T-helper 17 cell (primary cell): ENCODE results near the gene ODC1. TPM values are rescaled to one million over a fixed set of nuclear protein-coding genes. Genes with fewer than 3 reads are reported as not detected.

Source experiments
- ATAC-seq: fragments of 150-1000 bp; cut with Tn5 transposase; 2 replicates; pipeline ENCODE4 v1.10.0; 2021; ENCODE audit warnings: mild to moderate bottlenecking, moderate library complexity
- DNase-seq, 3 donors: peaks; one replicate each; pipeline versions ENCODE4 v3.0.0 to v3.0.0-alpha.2; 2020 to 2021
- H3K9me3 ChIP-seq: one replicate; pipeline ENCODE4 v1.7.0; 2013; ENCODE audit warnings: low read length, mild to moderate bottlenecking; ENCODE audit not compliant: control insufficient read depth, poor library complexity, severe bottlenecking
- H3K27ac Mint-ChIP-seq: one replicate; pipeline ENCODE4 v1.8.0; 2022; ENCODE audit warnings: mild to moderate bottlenecking, moderate library complexity, mixed read lengths
- H3K27me3 Mint-ChIP-seq: one replicate; pipeline ENCODE4 v1.8.0; 2022; ENCODE audit warnings: mixed read lengths
- H3K36me3 Mint-ChIP-seq: one replicate; pipeline ENCODE4 v1.8.0; 2022; ENCODE audit warnings: low read depth, mixed read lengths
- H3K4me1 Mint-ChIP-seq: one replicate; pipeline ENCODE4 v1.8.0; 2022; ENCODE audit warnings: mild to moderate bottlenecking, mixed read lengths
- H3K4me3 Mint-ChIP-seq: one replicate; pipeline ENCODE4 v1.8.0; 2022; ENCODE audit warnings: mild to moderate bottlenecking, moderate library complexity, mixed read lengths
- total RNA-seq, 4 donors: library from RNA in 2 of 4; stranded (reverse) in 2 of 4; gene quantifications; one replicate each; pipeline ENCODE4 v1.2.3 and lab custom pipeline; 2022 to 2026

The ODC1 gene
- total RNA-seq, 2 donors from 2014 or later = 118 to 149 TPM

DNA sequence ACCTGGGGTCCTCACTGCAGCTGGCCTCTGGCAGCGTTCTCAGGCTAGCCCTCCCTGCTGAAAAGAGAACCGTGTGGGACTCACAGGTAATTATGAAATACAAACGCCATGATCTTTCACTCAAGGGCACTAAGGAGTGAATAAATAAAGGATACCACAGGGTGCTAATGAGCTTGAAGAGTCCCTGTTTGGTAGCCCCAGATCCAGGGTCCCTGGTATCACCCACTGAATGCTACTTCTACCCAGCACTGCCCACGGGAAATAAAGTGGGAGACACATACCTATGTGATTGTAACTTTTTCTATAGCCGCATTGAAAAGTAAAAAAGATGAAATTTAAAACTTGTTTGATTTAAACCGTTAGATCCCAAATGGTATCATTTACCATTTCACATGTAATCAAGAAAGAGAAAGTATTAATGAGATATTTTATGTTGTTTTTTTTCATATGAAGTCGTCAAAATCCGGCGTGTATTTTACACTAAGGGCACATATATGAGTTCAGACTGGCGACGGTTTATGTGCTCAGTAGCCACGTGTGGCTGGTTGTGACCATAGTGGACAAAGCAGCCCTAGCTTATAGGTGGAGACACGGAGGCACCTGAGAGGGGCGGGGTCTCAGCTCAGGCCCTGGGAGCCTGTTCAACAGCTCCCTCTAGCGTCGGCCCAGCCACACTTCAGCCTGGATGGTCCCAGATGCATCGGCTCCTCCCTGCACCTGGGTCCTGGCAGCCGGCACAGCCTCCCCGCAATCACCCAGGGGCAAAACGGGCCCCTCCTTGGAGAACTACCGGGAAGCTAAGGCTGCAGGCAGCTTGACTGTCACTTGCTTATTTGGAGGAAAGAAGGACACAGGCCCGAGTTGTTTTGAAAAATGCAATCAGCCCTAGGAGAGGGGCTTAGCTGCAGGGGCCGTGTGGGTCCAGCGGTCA lies 39.2 kb downstream of the ODC1 start:
- no peaks in the 10 kb centered on the region for H3K9me3 ChIP-seq
- Mint-ChIP-seq H3K36me3 (peaks cover under 1% of the 10 kb centered on the region), H3K4me1 (peaks cover 30% of the 10 kb centered on the region), H3K27me3 (no peaks in the 10 kb centered on the region), H3K27ac (peak overlapping the region; percentile 90), H3K4me3 (peak overlapping the region; percentile 87)
- ATAC-seq (peak; percentile 88), DNase-seq (peak; percentile 71 to 77 (median 76))

DNA sequence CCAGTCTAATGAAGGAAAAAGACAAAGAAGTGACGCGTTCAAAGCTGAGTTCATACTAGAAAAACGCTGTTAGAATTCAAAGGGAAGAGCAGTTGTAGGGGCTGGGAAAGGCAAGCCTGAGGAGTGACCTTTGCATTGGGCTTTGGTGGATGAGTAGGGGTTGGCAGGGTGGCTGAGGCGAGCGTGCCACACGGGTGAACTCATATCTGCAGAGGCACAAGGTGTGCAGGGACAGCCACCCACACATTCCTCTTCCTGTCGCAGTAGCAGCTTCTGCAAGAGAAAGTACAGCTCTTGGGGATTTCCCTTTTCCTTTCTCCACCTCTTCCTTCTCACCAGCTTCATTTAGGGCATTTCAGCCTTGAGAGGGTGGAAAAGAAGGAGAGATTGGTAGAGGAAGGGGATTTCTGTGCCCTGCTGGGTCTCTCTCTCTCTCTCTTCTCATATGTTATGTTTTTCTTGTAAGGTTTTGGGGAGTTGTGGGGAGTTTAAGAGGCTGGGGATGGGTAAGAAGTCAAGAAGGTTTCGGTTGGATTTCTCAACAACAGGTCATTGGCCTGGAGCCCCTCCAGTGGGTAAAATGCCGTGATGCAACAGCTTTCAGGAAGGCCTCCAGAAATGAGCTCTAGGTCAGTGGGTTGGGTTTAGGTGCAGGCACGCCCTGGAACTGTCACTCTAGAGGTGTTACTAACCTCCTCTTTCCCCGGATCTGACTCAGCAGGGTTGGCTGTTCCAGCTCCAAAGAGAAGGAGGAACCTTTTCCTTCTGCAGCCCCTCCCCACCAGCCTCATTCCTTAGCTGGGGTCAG lies 40.1 kb downstream of the ODC1 start:
- Mint-ChIP-seq H3K27me3 (no peaks in the 10 kb centered on the region), H3K4me3 (peak overlapping the region; percentile 87), H3K4me1 (peaks cover 32% of the 10 kb centered on the region), H3K36me3 (peaks cover 2% of the 10 kb centered on the region), H3K27ac (peak overlapping the region; percentile 90)
- DNase-seq (peak in 1 of 3 donors; percentile 19), ATAC-seq (peak; percentile 71)
- no peaks in the 10 kb centered on the region for H3K9me3 ChIP-seq

DNA sequence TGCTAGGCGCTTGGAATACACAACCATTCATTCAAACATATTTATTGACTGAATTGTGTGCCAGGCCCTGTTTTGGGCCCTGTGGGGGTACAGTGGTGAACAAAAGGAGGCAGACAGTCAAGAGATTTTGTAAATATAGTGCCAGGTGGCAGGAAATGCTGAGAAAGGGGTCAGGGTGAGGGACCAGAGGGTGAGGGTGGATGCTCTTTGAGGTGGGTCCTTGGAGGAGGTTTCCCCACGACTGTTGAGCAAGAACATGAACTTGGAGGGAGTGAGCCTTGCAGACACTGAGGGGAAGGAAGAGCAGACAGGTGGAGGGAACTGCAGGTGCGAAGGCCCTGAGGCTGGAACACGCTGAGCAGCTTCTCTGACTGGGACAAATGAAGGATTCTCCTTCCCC lies 40.7 kb downstream of the ODC1 start:
- Mint-ChIP-seq H3K27ac (peak overlapping the region; percentile 90), H3K36me3 (peaks cover 2% of the 10 kb centered on the region), H3K27me3 (no peaks in the 10 kb centered on the region), H3K4me3 (peak overlapping the region; percentile 87), H3K4me1 (peaks cover 32% of the 10 kb centered on the region)
- H3K9me3 ChIP-seq = no peaks in the 10 kb centered on the region
- ATAC-seq (no peak), DNase-seq (no peak)

GRCh38 chr2:10406491-10407188 lies 41.5 kb downstream of the ODC1 start:
- no peaks in the 10 kb centered on the region for H3K9me3 ChIP-seq
- ATAC-seq (no peak), DNase-seq (no peak)
- no peaks in the 10 kb centered on the region for H3K27me3 Mint-ChIP-seq
- H3K27ac Mint-ChIP-seq = peak overlapping the region; percentile 90
- H3K4me1 Mint-ChIP-seq = peaks cover 32% of the 10 kb centered on the region
- peak overlapping the region; percentile 55 for H3K4me3 Mint-ChIP-seq
- H3K36me3 Mint-ChIP-seq = peaks cover 2% of the 10 kb centered on the region

- H3K4me3 Mint-ChIP-seq = no peak overlapping the region
- no peak for ATAC-seq
- peaks cover 37% of the 10 kb centered on the region for H3K4me1 Mint-ChIP-seq
- no peaks in the 10 kb centered on the region for H3K9me3 ChIP-seq
- H3K27ac Mint-ChIP-seq = no peak overlapping the region
- DNase-seq = no peak
- H3K27me3 Mint-ChIP-seq = no peaks in the 10 kb centered on the region
- peaks cover 2% of the 10 kb centered on the region for H3K36me3 Mint-ChIP-seq
Observed at GRCh38 chr2:10406016-10406415, 42.1 kb downstream of the ODC1 start.

DNA sequence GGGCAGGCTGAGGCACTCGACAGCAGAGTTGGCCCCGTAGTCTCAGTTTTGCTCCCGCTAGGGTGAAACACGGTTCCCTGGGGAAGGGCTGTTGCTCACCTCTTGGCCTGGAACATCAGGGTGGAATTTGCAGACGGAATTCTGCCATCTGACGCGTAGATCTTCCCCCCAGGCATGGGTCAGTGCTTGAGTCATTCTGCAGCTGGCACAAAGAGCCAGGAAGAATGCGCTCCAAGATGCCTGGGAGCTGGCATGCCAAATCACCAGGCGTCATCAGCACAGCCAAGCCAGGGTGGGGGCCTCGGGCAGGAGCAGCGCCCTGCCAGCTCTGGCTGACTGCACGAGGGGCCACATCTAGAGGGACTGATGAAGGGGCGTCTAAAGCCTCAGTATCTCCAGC lies 42.7 kb downstream of the ODC1 start:
- DNase-seq (no peak), ATAC-seq (no peak)
- H3K36me3 Mint-ChIP-seq = peaks cover 2% of the 10 kb centered on the region
- no peak overlapping the region for H3K27ac Mint-ChIP-seq
- H3K4me3 Mint-ChIP-seq = no peak overlapping the region
- no peaks in the 10 kb centered on the region for H3K27me3 Mint-ChIP-seq
- no peaks in the 10 kb centered on the region for H3K9me3 ChIP-seq
- peaks cover 42% of the 10 kb centered on the region for H3K4me1 Mint-ChIP-seq

- peak overlapping the region; percentile 39 for H3K27ac Mint-ChIP-seq
- H3K36me3 Mint-ChIP-seq = peaks cover 4% of the 10 kb centered on the region
- no peaks in the 10 kb centered on the region for H3K9me3 ChIP-seq
- H3K27me3 Mint-ChIP-seq = no peaks in the 10 kb centered on the region
- peak overlapping the region; percentile 15 for H3K4me3 Mint-ChIP-seq
- DNase-seq (no peak), ATAC-seq (no peak)
- H3K4me1 Mint-ChIP-seq = peaks cover 45% of the 10 kb centered on the region
Observed at GRCh38 chr2:10404324-10405143, 43.6 kb downstream of the ODC1 start.

GRCh38 chr2:10402653-10403215 lies 45.4 kb downstream of the ODC1 start:
- Mint-ChIP-seq H3K4me1 (peaks cover 33% of the 10 kb centered on the region), H3K4me3 (no peak overlapping the region), H3K36me3 (peaks cover 4% of the 10 kb centered on the region), H3K27me3 (no peaks in the 10 kb centered on the region), H3K27ac (no peak overlapping the region)
- DNase-seq = no peak
- no peaks in the 10 kb centered on the region for H3K9me3 ChIP-seq
- ATAC-seq = no peak

- Mint-ChIP-seq H3K4me3 (no peak overlapping the region), H3K36me3 (peaks cover 4% of the 10 kb centered on the region), H3K27ac (peak overlapping the region; percentile 66), H3K27me3 (no peaks in the 10 kb centered on the region), H3K4me1 (peaks cover 27% of the 10 kb centered on the region)
- DNase-seq = no peak
- no peak for ATAC-seq
- no peaks in the 10 kb centered on the region for H3K9me3 ChIP-seq
Observed at GRCh38 chr2:10402062-10402585, 46.0 kb downstream of the ODC1 start.

DNA sequence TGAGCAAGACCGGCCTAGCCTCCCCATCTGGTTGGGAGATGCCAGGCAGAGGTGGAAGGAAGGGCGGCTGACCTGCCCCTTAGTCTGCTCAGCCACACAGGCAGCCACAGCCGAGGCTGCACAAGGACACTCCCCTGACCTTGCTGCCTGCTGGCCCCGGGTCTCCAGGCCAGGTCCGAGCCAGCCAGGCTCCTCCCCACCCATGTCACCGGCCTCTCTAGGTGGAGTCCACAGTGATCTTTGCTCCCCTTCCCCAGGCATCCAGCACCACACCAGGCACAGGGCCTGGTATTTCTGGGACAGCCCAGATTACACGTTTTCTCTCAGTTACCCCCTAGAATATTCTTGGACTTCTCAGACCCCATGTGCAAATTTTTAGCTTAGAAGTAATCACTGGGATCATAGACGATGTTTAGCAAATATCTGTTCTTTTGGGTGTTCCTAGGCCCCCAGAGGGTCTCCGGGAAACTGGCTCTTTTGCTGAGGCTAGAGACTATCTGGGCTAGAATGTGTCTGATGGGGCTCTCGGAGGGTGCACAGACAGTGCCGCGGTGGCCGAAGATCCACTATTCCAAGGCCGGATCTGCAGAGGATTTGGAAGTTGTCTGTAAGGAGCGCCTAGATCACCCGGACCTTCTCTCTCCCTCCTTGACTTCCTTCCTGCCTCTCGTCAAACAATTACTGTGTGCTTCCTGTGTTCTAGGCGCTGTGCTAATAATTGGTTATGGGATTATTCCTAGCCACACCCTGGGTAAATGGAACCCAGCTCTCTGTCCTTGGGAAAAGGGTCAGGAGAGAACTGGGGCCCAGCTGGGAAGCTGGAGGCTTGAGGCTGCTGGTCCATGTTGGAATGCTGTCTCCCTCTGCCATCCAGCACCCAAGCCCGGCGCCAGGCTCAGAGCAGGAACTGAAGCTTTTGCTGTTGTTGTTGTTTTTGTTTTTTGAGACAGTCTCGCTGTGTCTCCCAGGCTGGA lies 46.9 kb downstream of the ODC1 start:
- ATAC-seq (no peak), DNase-seq (no peak)
- H3K4me1 Mint-ChIP-seq = peaks cover 22% of the 10 kb centered on the region
- H3K4me3 Mint-ChIP-seq = peak overlapping the region; percentile 56
- H3K27me3 Mint-ChIP-seq = no peaks in the 10 kb centered on the region
- H3K36me3 Mint-ChIP-seq = peaks cover 4% of the 10 kb centered on the region
- peak overlapping the region; percentile 66 for H3K27ac Mint-ChIP-seq
- H3K9me3 ChIP-seq = no peaks in the 10 kb centered on the region

GRCh38 chr2:10400568-10400977 lies 47.6 kb downstream of the ODC1 start:
- DNase-seq (no peak), ATAC-seq (peak; percentile 60)
- Mint-ChIP-seq H3K4me1 (peaks cover 25% of the 10 kb centered on the region), H3K27ac (peak overlapping the region; percentile 66), H3K36me3 (peaks cover 4% of the 10 kb centered on the region), H3K4me3 (no peak overlapping the region), H3K27me3 (no peaks in the 10 kb centered on the region)
- H3K9me3 ChIP-seq = no peaks in the 10 kb centered on the region
